HEK293T (cell line): ENCODE data around the gene SLC4A2.

ENCODE experiments used
- CTCF ChIA-PET: fragments of 350-600 bp; formaldehyde crosslinking; extraction: SDS; loops from one replicate; lab custom pipeline; 2021; ENCODE audit warnings: antibody characterized with exemption, inconsistent platforms; lab: Yijun Ruan, JAX
- POLR2A ChIA-PET: fragments of 350-600 bp; formaldehyde crosslinking; extraction: SDS; loops from one replicate; lab custom pipeline; 2020; ENCODE audit warnings: antibody characterized with exemption, inconsistent platforms; lab: Yijun Ruan, JAX
- DNase-seq: peaks from one replicate; pipeline ENCODE4 v3.0.0; 2012; ENCODE audit warnings: mixed read lengths; ENCODE audit errors: extremely low spot score
- ARNT ChIP-seq: fragments of 450-650 bp; IDR thresholded peaks from 2 replicates; pipeline ENCODE4 v1.6.1; 2017; ENCODE audit warnings: mild to moderate bottlenecking
- BHLHE40 ChIP-seq: fragments of 450-650 bp; IDR thresholded peaks from 2 replicates; pipeline ENCODE4 v1.6.1; 2016; ENCODE audit warnings: mild to moderate bottlenecking, moderate library complexity, borderline replicate concordance
- CTBP1 ChIP-seq: fragments of 450-650 bp; IDR thresholded peaks from 2 replicates; pipeline ENCODE4 v1.6.1; 2016; ENCODE audit warnings: borderline replicate concordance
- ELF4 ChIP-seq: fragments of 450-650 bp; IDR thresholded peaks from 2 replicates; pipeline ENCODE4 v1.6.1; 2017; ENCODE audit warnings: antibody characterized with exemption
- FOXA1 ChIP-seq: fragments of 450-650 bp; IDR thresholded peaks from 2 replicates; pipeline ENCODE4 v1.6.1; 2016; ENCODE audit warnings: mild to moderate bottlenecking
- FOXK2 ChIP-seq: fragments of 450-650 bp; IDR thresholded peaks from 2 replicates; pipeline ENCODE4 v1.6.1; 2016; ENCODE audit warnings: mild to moderate bottlenecking
- FOXM1 ChIP-seq: fragments of 450-650 bp; IDR thresholded peaks from 2 replicates; pipeline ENCODE4 v1.6.1; 2017; ENCODE audit warnings: mild to moderate bottlenecking, borderline replicate concordance
- HDGF ChIP-seq: fragments of 450-650 bp; IDR thresholded peaks from 2 replicates; pipeline ENCODE4 v1.6.1; 2017; ENCODE audit warnings: antibody characterized with exemption, borderline replicate concordance
- L3MBTL2 ChIP-seq: fragments of 450-650 bp; conservative IDR thresholded peaks from 2 replicates; pipeline ENCODE4 v1.6.1; 2016; ENCODE audit warnings: mild to moderate bottlenecking
- LEF1 ChIP-seq: fragments of 450-650 bp; IDR thresholded peaks from 2 replicates; pipeline ENCODE4 v1.6.1; 2017; ENCODE audit warnings: mild to moderate bottlenecking, borderline replicate concordance
- NFRKB ChIP-seq: fragments of 450-650 bp; IDR thresholded peaks from 2 replicates; pipeline ENCODE4 v1.6.1; 2016; ENCODE audit warnings: mild to moderate bottlenecking, moderate library complexity
- SP1 ChIP-seq: fragments of 450-650 bp; IDR thresholded peaks from 2 replicates; pipeline ENCODE4 v1.6.1; 2017
- SUZ12 ChIP-seq: fragments of 450-650 bp; IDR thresholded peaks from 2 replicates; pipeline ENCODE4 v1.6.1; 2016; ENCODE audit warnings: mild to moderate bottlenecking
- TARDBP ChIP-seq: fragments of 450-650 bp; IDR thresholded peaks from 2 replicates; pipeline ENCODE4 v1.6.1; 2016
- ZNF384 ChIP-seq: fragments of 450-650 bp; IDR thresholded peaks from 2 replicates; pipeline ENCODE4 v1.6.1; 2016
- TF ChIP-seq, protein P1 (sequence below): fragments of 450-650 bp; IDR thresholded peaks from 2 replicates; pipeline ENCODE4 v1.6.1; 2016

SLC4A2 gene

DNA sequence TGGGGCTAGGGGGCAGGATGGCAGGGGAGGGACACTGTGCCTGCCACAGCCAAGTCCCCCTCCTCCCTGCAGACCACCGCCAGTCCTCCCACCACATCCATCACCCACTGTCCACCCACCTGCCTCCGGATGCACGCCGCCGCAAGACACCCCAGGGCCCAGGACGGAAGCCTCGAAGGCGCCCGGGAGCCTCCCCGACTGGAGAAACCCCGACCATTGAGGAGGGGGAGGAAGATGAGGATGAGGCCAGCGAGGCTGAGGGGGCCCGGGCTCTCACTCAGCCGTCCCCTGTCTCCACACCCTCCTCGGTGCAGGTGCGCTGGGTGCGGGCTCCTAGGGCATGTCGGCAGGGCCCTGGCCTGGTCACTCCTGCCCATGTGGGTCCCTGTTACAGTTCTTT lies 5.1 kb downstream of the SLC4A2 start:
- TF ChIP-seq SUZ12: no peak
- no peak for TF ChIP-seq FOXK2
- no peak for TF ChIP-seq LEF1
- no peak for TF ChIP-seq L3MBTL2
- no peak for TF ChIP-seq TARDBP
- no peak for TF ChIP-seq FOXA1
- TF ChIP-seq BHLHE40: no peak
- TF ChIP-seq NFRKB: no peak
- TF ChIP-seq ELF4: no peak
- no peak for TF ChIP-seq FOXM1
- TF ChIP-seq SP1: no peak
- TF ChIP-seq ARNT: no peak
- no peak for TF ChIP-seq ZNF384
- TF ChIP-seq HDGF: no peak
- TF ChIP-seq, protein P1, sequence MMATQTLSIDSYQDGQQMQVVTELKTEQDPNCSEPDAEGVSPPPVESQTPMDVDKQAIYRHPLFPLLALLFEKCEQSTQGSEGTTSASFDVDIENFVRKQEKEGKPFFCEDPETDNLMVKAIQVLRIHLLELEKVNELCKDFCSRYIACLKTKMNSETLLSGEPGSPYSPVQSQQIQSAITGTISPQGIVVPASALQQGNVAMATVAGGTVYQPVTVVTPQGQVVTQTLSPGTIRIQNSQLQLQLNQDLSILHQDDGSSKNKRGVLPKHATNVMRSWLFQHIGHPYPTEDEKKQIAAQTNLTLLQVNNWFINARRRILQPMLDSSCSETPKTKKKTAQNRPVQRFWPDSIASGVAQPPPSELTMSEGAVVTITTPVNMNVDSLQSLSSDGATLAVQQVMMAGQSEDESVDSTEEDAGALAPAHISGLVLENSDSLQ: no peak
- TF ChIP-seq CTBP1: no peak
- DNase-seq: no peak
- CTCF ChIA-PET: no interaction called here
- POLR2A ChIA-PET: no interaction called here

DNA sequence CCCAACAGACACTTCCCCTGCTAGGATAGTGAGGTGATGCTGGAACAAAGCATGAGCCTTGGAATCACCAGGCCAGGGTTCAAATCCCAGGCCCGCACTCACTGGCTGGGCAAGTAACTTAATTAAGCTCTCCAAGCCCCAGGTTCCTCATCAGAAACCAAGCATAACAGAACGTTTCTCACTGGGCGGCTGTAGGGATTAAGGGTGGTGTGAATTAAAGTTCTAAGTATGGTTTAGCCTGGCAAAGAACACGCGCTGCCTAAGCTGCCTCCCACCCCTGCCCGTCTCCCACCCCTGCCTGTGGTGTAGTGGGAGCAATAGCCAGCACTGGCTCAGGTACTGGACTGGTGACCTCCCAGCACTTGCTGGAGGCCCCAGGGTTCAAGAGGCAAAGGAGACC lies 5.6 kb downstream of the SLC4A2 start:
- DNase-seq: no peak
- TF ChIP-seq ZNF384: no peak
- ChIA-PET POLR2A (no interaction called here), CTCF (interaction anchor here (0.7 kb wide), 1 partner anchor 54 kb away, joined by 3 read pairs; no protein-coding TSS in a partner anchor)

DNA sequence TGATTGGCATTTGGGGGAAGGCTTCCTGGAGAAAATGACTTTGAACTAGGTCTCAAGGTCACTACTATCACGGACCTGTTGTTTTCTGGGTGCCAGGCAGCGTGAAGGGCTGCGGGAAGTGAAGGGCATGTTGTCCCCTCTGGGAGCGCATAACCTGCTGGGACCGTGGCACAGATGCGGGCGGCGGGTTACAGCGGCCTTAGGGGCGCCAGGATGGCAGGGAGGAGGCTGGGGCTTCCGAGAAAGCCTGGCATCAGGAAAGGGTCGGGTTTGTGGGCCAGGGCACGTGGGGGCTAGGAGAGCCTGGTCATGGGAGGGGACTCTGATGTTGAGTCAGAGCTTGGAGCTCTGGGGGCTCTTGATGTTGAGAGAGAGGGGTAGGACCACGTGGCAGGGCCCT lies 6.1 kb downstream of the SLC4A2 start:
- POLR2A ChIA-PET: interaction anchor here (0.8 kb wide), 1 partner anchor 15 kb away, joined by 3 read pairs; the partner anchor contains the start of gene FASTK
- no peak for DNase-seq
- TF ChIP-seq BHLHE40 (no peak), ELF4 (no peak), SUZ12 (no peak), ZNF384 (no peak), FOXM1 (no peak), FOXA1 (no peak), NFRKB (no peak), CTBP1 (no peak), LEF1 (no peak), TARDBP (no peak), FOXK2 (no peak), SP1 (no peak), ARNT (no peak)
- TF ChIP-seq, protein P1: no peak
- CTCF ChIA-PET: interaction anchor here (0.7 kb wide), 1 partner anchor 54 kb away, joined by 3 read pairs; no protein-coding TSS in a partner anchor

DNA sequence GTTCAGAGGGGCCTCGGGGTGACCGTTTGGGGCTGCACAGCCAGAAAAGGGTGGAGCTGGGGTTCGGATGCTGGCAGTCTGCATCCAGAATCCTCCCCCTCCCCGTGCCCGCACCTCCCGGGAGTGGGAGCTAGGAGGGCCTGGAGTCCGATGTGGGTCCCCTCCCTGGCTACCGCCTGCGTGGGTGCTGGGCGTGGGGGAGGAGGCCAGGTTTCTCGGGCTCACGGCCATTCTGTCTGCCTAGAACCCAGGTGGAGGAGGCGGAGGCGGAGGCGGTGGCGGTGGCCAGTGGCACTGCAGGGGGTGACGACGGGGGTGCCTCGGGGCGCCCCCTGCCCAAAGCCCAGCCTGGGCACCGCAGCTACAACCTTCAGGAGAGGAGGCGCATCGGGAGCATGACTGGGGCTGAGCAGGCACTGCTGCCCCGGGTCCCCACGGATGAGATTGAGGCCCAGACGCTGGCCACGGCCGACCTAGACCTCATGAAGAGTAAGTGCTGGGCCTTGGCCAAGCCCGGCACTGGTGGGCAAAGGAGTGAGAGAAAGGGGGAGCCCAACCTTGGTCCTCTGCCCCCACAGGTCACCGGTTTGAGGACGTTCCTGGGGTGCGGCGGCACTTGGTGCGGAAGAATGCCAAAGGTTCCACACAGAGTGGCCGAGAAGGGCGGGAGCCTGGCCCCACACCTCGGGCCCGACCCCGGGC lies 7.0 kb downstream of the SLC4A2 start:
- DNase-seq: no peak
- TF ChIP-seq NFRKB (no peak), L3MBTL2 (no peak), BHLHE40 (no peak), SUZ12 (no peak), FOXA1 (no peak), TARDBP (no peak), FOXM1 (no peak), CTBP1 (no peak), FOXK2 (no peak)
- POLR2A ChIA-PET: interaction anchor here (0.8 to 2.7 kb wide), 3 partner anchors 11 to 19 kb away, joined by 3 to 11 read pairs (median 5); partner anchors contain the start of gene FASTK
- CTCF ChIA-PET: interaction anchor here (0.8 to 1.8 kb wide), 2 partner anchors 10 to 45 kb away, joined by 3 to 6 read pairs; no protein-coding TSS in a partner anchor

DNA sequence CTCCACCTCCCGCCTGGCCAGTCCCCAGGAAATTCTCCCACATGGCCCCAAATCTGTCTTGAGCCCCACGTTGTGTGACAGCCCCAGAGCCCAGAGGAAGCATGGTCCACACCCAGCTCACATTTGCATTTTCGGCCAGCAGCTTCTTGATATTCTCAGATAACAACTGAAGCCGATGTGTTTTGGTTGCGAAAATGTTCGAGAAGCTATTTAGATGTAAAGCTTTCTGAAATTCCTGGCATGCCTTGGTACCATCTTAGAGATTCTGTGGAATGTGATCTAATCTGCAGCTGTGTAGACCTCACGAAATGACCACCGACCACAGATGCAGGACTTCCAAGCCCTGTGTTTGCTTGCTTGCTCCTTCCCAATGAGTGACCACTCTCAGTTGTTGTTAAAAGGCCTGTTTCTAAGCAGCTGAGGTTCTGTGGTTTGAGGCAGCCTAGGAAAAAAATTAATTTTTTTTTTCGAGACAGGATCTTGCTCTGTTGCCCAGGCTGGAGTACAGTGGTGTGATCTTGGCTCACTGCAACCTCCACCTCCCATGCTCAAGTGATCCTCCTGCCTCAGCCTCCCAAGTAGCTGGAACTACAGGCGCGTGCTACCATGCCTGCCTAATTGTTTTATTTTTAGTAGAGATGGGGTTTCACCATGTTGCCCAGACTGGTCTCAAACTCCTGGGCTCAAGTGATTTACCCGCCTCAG lies 8.8 kb downstream of the SLC4A2 start:
- TF ChIP-seq BHLHE40 (no peak), LEF1 (no peak), FOXA1 (no peak), L3MBTL2 (no peak)
- DNase-seq: no peak
- ChIA-PET CTCF (no interaction called here), POLR2A (interaction anchor here (0.6 to 3.4 kb wide), 5 partner anchors 8 to 20 kb away, joined by 3 to 16 read pairs (median 5); partner anchors contain the start of gene FASTK)

DNA sequence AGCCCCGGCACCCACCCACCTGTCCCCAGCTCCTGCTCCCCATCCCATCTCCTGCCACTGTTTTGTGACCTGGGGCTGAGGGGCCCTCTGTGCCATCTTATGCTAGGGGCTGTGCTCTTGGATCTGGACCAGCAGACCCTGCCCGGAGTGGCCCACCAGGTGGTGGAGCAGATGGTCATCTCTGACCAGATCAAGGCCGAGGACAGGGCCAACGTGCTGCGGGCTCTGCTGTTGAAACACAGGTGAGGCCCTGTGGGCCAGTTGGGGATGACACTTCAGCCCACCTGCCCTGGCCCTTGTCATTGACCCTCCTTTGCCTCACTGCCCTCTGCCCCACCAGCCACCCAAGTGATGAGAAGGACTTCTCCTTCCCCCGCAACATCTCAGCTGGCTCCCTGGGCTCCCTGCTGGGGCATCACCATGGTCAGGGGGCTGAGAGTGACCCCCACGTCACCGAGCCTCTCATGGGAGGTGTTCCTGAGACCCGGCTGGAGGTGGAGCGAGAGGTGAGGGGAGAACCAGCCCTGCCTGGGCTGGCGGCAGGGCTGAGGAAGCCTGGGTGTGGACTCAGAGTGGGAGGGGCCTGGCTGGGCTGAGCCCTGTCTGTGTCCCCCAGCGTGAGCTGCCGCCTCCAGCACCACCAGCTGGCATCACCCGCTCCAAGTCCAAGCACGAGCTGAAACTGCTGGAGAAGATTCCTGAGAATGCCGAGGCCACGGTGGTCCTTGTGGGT lies 10.6 kb downstream of the SLC4A2 start:
- no peak for DNase-seq
- ChIA-PET CTCF (no interaction called here), POLR2A (interaction anchor here (1.7 to 3.4 kb wide), 2 partner anchors 11 to 15 kb away, joined by 5 to 16 read pairs; partner anchors contain the start of gene FASTK)
- no peak for TF ChIP-seq TARDBP
- no peak for TF ChIP-seq L3MBTL2
- TF ChIP-seq ARNT: no peak
- TF ChIP-seq BHLHE40: no peak
- no peak for TF ChIP-seq ZNF384
- no peak for TF ChIP-seq SP1
- TF ChIP-seq ELF4: no peak
- TF ChIP-seq SUZ12: no peak
- TF ChIP-seq FOXK2: no peak
- TF ChIP-seq CTBP1: no peak
- TF ChIP-seq FOXM1: no peak
- TF ChIP-seq, protein P1: no peak
- TF ChIP-seq LEF1: no peak
- no peak for TF ChIP-seq FOXA1
- no peak for TF ChIP-seq NFRKB
